Stimulated activated CD8-positive, alpha-beta memory T cell treated with anti-CD3 and anti-CD28 coated beads, Interleukin-12 subunit alpha, Interleukin-12 subunit beta, amount 100 ng/mL, for 4 hours (primary cell): ENCODE measurements around the gene NUP62.
"Not testable (repeated sequence)": the region's sequence is repeated elsewhere in the genome, so short reads cannot be mapped to it uniquely, and the experiment has no call there.

Experiments
- DNase-seq: peaks from one replicate; pipeline ENCODE4 v3.0.0-alpha.2; 2020; ENCODE audit warnings: low read depth

Gene NUP62, protein sequence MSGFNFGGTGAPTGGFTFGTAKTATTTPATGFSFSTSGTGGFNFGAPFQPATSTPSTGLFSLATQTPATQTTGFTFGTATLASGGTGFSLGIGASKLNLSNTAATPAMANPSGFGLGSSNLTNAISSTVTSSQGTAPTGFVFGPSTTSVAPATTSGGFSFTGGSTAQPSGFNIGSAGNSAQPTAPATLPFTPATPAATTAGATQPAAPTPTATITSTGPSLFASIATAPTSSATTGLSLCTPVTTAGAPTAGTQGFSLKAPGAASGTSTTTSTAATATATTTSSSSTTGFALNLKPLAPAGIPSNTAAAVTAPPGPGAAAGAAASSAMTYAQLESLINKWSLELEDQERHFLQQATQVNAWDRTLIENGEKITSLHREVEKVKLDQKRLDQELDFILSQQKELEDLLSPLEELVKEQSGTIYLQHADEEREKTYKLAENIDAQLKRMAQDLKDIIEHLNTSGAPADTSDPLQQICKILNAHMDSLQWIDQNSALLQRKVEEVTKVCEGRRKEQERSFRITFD

DNA sequence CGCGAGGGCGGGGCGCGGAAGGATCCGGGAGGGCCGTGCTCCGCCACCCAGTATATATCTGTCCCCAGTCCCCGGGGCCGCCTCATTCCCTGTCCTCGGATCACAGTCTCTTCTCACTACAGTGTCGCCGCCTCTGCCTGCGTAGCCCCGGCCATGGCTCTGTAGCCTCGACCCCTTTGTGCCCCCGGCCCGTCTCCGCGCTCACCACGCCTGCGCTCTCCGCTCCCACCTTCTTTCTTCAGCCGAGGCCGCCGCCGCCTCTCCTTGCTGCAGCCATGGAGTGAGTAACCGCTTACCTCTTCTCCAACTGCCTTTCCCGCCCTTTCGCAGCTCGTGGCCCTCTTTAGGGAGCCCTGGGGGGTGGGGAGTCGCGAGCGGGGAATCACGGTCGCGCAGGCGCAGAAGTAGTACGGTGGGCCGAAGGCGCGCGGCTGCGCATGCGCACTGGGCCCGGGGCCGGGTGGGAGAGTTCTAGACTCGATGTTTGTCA, at the start of gene NUP62, which contains the start of gene ATF5:
Gene NUP62 (minus strand): TSS at position 384 of the 490 bp plus-strand sequence. CDS start 19,697 bp downstream, outside the sequence.
Gene ATF5 (plus strand): TSS at position 85 of the 490 bp plus-strand sequence. CDS start 1,646 bp downstream, outside the sequence.
- DNase-seq, result peak; percentile 84

DNA sequence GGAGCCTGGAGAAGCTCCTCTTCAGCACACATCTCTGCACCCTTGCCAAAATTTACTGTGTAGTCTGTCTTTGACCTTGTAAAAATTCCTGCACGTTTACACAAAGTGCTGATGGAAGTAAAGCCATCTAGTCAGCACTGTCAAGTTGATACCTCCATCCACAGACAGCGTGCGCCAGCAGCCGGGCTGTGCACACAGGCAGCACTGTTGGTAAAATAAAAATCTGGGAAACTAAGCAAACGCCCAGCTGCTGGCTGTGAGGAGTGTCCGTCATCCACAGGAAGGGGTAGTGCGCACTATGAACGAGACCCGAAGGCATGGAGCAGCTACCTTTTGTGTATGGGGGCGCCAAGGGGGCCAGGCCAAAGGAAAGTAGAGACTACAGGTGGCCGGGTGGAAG, 49.0 kb upstream of the NUP62 start:
- DNase-seq, result no peak

DNA sequence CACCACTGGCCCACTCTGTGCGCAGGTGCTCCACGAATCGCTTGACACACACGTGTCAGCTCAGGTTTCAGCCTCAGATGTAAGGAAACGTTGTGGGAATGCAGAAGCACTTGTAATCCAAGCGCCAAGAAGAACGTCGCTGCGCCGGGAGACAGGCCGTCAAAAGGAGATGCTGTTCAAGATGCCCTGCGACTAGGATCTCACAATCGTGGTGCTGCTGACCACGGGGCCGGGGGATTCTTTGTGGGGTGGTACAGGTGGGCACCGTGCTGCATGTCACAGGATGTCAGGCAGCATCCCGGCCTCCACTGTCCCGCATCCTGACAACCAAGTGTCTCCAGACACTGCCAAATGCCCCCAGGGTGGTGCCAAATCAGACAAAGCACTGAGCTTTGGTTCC, 48.6 kb upstream of the NUP62 start:
- DNase-seq, result no peak

DNA sequence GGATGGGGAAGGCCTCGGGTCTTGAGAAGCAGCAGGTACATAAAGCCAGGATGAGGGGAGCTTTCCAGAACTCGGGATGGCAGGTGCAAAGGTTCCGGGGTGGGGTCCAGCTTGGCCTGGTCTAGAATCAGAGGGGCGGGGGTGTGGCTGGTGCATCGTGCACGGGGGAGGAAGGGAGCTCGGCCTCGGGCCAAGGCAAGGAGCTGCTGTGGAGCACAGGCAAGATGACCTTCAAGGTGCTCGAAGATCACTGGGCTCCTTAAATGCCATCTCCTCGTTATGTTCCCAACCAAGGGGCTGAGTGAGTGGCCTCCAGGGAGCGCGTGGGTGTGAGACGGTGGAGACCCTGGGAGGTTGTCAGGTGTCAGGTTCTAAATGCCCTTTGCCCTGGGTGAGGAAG, 47.8 kb upstream of the NUP62 start:
- no peak for DNase-seq

DNA sequence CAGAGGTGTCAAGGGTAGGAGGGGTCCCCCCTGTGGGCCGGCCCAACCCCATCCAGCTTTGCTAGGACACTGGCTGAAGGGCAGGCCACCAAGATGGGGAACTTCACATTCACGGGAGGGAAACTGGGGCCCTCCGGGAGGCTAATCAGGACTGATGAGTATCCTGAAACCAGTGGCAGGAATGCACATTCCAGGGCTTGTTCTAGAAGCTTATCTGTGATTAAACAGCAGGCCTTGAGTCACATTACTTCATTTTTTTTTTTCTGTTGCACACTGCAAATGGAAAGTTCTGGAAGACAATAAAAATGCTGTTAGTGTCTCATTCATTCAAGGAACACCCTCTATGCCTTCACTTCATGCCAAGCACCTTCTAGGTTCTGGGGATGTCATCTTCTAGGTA, 47.2 kb upstream of the NUP62 start:
- DNase-seq, result no peak

DNA sequence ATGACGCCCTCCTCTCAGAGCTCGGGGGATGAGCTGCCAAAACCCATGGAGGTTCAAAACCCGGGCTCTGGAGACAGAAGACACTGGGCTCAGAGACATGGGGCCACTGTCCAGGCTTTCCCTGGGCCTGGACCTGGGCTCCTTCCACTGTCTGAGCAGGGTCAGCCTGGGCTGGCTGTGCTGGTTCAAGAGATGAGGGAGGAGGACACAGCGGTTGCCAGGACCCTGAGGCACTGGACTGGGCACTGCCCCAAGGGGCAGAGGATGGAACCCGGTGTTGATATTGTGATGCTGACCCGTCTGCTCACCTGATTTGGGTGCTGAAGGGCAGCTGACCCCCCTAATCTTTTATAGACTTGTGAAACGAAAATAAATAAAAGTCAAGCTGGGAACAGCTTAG, 45.7 kb upstream of the NUP62 start:
- DNase-seq, result no peak

DNA sequence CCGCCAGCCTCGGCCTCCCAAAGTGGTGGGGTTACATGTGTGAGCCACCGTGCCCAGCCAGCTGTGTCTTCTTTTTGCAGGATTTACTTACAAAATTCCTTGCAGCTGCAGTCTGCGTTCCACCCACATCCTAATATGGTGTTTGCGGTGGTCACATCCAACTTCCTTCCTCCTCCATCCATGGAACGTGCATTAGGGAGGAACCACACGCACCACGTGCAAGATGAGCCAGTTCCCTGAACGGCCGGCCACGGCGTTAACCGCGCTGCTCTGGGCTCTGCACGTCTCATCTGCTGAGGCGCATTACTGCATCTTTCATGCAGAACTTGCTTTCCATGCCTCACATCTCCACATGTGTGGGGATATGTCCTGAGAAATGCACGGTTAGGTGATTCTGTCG, 44.7 kb upstream of the NUP62 start:
- no peak for DNase-seq

DNA sequence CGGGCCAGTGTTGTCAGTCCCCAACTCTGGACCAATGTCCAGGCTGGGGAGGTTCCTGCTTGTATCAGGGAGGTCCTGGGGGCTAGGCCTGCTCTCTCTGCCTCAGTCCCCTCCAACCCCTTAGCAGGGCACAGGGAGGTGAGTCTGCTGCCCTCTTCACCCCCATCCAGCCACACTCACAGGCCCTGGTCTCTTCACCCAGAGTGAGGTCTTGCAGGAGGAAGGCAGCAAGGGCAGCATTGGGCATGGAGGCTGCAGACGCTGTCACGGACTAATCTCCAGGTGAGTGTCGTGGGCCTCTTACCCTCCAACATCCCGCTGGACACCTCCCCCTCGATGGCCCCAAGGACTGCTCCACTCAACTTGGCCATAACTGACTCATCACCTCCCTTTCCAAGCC, 43.5 kb upstream of the NUP62 start:
- DNase-seq, result no peak

DNA sequence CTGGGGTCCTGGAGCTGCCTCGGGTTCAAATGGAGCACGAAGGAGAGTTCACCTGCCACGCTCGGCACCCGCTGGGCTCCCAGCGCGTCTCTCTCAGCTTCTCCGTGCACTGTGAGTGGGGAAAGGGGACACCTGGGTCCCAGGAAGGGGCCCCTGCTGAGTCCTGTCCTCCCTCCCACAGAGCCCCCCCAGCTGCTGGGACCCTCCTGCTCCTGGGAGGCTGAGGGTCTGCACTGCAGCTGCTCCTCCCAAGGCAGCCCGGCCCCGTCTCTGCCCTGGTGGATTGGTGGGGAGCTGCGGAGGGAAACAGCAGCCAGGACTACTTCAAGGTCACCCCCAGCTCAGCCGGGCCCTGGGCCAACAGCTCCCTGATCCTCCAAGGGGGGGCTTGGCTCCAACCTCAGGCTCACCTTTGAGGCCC, 42.7 kb upstream of the NUP62 start:
- no peak for DNase-seq

DNA sequence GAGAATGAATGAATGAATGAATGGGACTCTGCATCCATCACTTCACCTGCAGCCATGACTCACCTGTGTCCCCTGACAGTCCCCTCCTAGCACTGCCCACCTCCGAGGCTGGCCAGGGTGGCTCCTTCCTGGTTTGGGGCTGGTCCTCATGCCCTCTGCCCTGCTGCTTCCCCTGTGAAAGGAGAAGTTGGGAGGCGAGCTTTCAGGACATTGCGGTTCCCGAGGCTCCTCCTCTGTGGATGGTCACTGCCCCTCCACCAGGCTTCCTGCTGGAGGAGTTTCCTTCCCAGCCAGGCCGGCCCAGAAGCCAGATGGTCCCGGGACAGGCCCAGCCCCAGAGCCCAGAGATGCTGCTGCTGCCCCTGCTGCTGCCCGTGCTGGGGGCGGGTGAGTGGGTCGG, 40.1 kb upstream of the NUP62 start:
- not testable (repeated sequence) for DNase-seq

DNA sequence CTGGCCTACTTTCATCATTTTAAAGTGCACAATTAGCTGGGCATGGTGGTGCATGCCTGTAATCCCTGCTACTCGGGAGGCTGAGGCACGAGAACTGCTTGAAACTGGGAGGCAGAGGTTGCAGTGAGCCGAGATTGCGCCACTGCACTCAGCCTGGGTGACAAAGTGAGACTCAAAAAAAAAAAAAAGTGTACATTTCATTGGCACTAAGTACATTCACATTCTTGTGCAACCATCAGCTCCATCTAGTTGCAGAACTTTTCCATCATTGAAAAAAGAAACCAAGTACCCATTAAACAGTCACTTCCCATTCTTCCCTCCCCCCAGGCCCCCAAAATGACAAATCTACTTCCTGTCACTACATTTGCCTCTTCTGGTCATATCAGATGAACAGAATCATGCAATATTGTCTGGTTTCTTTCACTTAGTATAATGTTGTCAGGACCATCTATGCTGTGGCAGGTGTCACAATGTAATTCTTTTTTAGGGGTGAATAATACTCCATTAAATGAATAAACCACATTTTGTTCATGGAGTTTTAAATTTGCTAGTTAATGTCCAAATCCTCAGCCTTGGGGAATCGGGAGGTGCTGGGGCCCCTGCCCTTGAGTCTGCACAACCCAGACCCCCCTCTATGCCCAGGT, 39.1 kb upstream of the NUP62 start:
- no peak for DNase-seq

DNA sequence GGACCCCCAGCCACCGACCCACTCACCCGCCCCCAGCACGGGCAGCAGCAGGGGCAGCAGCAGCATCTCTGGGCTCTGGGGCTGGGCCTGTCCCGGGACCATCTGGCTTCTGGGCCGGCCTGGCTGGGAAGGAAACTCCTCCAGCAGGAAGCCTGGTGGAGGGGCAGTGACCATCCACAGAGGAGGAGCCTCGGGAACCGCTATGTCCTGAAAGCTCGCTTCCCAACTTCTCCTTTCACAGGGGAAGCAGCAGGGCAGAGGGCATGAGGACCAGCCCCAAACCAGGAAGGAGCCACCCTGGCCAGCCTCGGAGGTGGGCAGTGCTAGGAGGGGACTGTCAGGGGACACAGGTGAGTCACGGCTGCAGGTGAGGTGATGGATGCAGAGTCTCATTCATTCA, 31.7 kb upstream of the NUP62 start, which contains the start of gene SIGLEC11:
Gene SIGLEC11 (minus strand): TSS at position 193 of the 400 bp plus-strand sequence. CDS start 91 bp downstream, at position 102.
- DNase-seq, result not testable (repeated sequence)

DNA sequence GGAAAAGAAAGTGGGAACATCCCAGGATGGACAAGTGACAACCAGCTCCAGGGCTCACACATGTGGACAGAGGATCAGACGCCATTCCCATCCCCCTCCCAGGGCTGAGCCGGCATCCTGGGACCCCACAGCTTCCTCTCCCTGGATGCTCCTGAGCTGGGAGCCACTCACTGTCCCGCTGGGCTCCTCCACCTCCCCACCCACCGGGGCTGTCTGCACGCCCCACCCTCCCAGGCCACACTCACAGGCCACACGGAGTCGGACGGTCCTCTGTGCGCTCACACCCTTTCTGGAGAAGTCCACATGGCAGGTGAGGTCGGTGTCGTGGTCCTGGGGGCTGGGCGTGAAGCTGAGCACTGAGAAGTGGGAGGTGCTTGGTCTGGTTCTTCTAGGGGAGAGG, 30.6 kb upstream of the NUP62 start:
- not testable (repeated sequence) for DNase-seq

DNA sequence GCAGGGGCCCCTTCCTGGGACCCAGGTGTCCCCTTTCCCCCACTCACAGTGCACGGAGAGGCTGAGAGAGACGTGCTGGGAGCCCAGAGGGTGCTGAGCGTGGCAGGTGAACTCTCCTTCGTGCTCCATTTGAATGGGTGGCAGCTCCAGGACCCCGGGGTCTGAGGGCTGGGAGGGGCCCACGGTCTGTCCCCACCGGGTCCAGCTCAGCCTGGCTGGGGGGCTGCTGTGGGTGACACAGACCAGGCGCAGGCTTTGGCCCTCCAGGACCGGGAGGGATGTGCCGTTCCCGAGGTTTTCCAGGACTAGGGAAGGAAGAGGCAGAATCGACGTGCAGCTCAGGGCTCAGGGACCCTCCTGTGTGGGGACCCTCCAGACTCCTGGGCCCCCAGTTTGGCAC, 29.3 kb upstream of the NUP62 start:
- DNase-seq, result not testable (repeated sequence)

DNA sequence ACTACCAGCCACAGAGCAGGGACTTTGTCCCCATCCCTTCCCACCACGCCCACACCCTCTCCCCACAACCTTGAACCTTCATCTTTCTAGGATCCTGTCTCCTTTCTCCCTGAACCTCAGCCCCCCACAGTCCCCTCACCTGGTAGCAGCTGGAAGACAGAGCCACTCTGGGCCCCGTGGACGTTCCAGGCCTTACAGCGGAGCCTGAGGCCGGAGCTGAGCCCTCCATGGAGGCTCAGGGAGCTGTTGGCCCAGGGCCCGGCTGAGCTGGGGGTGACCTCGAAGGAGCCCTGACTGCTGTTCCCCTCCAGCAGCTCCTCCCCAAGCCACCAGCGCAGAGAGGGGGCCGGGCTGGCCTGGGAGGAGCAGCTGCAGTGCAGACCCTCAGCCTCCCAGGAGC, 28.8 kb upstream of the NUP62 start:
- not testable (repeated sequence) for DNase-seq

DNA sequence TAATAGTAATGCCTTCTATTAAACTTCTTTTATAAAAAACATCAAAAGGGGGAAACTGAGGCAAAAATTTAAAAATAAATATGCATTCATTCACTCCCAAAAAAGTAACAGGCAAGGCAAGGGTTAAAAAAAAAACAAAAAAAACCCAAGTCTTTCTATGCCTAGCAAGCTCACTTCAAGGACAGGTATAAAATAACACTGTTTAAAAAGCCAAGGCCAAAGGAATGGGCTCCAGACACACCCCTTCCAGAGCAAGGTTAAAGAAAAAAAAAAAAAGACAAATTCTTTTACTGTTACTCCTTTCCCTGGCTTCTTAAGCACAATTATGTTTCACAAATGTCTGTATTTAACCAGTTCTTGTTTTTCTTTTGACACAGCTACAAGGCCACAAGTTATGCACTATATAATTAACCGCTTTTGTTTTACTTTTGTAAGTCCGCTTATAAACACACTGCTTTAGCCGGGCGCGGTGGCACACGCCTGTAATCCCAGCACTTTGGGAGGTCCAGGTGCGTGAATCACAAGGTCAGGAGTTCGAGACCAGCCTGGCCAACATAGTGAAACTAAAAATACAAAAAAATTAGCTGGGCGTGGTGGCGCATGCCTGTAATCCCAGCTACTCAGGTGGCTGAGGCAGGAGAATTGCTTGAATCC, 28.1 kb upstream of the NUP62 start:
- no peak for DNase-seq

DNA sequence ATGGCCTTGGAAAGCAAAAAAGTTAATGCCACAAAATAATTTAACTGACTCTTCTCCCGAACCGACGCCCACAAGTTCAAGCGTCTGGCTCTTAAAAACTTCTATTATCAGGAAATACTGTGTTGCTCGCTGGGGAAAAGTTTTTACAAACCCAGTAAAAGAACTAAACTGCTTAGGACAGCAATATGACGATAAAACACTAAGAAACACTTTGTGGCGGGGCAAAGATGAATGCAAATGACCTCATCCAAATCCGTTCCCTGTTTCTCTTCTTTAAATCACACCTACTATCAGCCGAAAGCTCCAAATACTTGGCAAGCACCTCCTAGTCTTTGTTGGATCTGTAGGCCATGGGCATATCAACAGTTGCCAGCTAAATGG, 26.8 kb upstream of the NUP62 start:
- DNase-seq, result no peak

DNA sequence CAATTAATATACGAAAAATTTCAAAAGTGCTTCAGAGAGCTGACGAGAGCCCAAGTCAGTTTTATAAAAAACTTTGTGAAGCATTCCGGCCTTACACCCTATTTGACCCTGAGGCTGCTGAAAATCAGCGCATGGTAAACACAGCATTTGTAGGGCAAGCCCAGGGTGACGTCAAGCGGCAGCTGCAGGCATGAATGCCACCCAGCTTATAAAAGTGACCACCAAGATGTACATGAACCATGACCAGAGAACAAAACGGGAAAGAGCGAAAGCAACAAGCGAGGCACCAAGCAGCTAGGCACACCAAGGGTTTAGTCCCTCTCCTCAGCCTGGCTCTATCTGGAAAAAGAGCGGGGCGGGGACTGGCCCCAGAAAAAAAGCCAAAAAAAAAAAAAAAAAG, 25.6 kb upstream of the NUP62 start:
- DNase-seq, result no peak

DNA sequence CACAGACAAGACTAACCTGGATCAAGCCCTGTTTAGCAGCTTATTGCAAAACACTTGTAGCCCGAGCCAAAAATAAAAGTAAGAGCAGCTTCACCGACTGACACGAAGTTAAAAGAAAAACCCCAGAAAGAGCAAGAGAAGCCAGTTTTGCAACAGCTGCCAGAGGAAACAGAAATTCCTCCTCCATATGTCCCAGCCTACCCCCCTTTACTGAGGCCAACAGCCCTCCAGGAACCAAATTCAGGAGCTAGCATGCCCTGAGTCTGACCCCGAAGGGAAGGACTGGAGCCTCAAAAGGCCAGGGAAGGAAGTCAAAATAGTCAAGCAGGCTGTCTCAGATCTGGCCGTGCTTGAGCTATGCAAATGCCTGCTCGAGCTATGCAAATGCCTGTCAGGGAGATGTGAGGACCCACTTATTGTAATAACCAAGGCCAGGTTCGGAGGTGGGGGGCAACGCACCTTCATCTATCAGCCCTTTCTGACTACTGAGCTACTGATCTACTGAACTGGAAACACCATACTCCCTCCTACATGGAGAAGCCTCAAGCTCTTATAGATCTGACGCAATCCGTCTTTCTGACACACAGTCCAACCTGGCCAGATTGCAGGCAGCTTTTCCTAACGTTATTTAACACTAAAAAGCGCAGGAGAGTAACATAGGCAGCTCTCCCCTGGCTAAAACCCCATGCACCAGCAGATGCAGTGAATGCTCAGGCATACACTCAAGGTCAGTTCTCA, 25.0 kb upstream of the NUP62 start:
- no peak for DNase-seq

DNA sequence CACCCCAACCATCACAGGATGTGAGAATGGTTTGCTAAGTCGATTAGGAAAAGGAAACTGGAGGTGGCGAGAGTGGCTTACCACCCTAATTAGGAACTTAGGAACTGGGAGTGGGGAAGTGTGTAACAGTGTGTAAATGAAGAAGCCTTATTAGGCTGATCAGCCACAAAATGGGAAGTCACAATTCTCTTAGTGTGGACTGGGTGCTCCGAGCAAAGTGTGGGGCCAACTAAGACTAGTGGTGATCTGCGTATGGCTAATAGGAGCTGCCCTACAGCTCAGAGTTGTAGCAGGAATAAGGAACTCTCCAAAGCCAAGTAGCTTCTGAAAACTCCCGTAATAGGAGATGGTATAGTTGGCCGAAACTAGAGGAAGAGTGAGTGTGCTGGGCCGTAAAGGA, 24.1 kb upstream of the NUP62 start:
- DNase-seq, result no peak

DNA sequence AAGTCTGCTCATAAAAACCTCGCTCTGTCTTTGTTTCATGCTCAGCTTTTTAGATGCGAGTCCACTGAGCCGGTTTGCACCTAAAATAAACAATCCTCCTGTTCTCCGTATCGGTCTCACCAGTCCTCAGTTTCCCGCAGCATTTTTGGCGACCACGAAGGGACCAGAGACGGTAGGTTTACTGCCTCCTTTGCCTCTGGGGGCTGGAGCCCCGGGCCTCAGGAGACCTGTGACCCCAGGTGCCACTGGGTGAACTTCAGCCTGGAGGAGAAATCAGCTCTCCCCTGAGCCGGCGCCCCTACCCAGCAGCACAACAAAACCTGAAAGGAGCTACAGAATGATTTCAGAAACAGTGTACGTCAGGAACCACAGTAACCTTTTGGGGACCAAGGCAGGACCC, 23.6 kb upstream of the NUP62 start:
- no peak for DNase-seq

DNA sequence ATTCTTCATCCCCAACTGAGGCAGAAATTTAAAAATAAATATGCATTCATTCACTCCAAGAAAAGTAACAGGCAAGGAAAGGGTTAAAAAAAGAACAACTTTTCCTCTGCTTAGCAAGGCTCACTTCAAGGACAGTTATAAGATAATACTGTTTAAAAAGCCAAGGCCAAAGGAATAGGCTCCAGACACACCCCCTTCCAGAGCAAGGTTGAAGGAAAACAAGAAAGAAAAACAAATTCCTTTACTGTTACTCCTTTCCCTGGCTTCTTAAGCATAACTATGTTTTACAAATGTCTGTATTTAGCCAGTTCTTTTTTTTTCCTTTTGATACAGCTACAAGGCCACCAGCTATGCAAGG, 23.2 kb upstream of the NUP62 start:
- DNase-seq, result no peak
